Measurements from ENCODE around the gene PIGH.

Gene PIGH

DNA sequence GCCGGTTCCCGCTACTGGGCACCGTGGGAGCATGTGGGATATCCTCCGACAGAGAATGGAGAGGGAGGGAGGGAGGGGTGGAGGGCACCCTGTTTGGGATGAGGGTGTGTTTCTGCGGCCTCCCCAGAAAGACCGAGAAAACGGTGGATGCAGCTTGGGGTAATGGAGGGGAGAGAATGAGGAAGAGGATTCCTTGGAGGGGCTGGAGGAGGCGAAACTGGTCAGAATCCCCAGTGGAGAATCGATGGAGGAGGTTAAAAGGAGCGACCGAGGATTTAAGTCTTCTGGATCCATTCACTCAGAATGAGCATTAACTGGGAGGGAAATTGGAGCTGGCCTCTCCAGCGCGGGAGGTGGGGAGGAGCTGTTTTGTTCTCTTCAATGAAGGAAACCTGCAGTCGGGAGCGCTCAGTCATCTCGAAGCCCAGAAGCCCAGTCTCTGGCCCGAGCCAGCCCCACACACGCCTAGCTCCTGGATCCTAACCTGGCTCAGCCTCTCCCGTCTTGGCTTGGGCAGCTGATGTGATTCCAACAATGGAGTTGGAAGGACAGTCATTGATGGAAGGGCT is 20.2 kb upstream of the PIGH start:
- Histone ChIP-seq H3K36me3 (ENCODE audit: insufficient read depth, low read length) (no peaks in the 10 kb centered on the region), H3K9ac (ENCODE audit: low read depth, low read length, poor library complexity, severe bottlenecking) (peak overlapping the region; percentile 18), H3K4me1 (ENCODE audit: insufficient read depth, low read length, poor library complexity, severe bottlenecking) (peaks cover 26% of the 10 kb centered on the region), H3F3A (ENCODE audit: low read depth) (no peaks in the 10 kb centered on the region; the same call in 1 of the 2 replicates), H3K27me3 (ENCODE audit: insufficient read depth, low read length, poor library complexity, severe bottlenecking) (no peaks in the 10 kb centered on the region), H4K20me1 (ENCODE audit: insufficient read depth, low read length, poor library complexity, severe bottlenecking) (no peaks in the 10 kb centered on the region), H2AFZ (ENCODE audit: low read length) (peak overlapping the region; percentile 78), H3K4me2 (ENCODE audit: low read depth, low read length, poor library complexity, severe bottlenecking) (peak overlapping the region; percentile 81), H3K79me2 (ENCODE audit: insufficient read depth, low read length) (no peaks in the 10 kb centered on the region), H3K4me3 (ENCODE audit: low read length, poor library complexity, severe bottlenecking) (peak overlapping the region; percentile 77), H3K9me3 (ENCODE audit: insufficient read depth, low read depth, low read length) (no peaks in the 10 kb centered on the region), H3K9me2 (replicated peaks; ENCODE audit: low read depth, low read length) (no peaks in the 10 kb centered on the region)
- TF ChIP-seq, protein P1, sequence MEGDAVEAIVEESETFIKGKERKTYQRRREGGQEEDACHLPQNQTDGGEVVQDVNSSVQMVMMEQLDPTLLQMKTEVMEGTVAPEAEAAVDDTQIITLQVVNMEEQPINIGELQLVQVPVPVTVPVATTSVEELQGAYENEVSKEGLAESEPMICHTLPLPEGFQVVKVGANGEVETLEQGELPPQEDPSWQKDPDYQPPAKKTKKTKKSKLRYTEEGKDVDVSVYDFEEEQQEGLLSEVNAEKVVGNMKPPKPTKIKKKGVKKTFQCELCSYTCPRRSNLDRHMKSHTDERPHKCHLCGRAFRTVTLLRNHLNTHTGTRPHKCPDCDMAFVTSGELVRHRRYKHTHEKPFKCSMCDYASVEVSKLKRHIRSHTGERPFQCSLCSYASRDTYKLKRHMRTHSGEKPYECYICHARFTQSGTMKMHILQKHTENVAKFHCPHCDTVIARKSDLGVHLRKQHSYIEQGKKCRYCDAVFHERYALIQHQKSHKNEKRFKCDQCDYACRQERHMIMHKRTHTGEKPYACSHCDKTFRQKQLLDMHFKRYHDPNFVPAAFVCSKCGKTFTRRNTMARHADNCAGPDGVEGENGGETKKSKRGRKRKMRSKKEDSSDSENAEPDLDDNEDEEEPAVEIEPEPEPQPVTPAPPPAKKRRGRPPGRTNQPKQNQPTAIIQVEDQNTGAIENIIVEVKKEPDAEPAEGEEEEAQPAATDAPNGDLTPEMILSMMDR (conservative IDR thresholded peaks at IDR 0.05; ENCODE audit: low read length), result no peak
- no peak for TF ChIP-seq EZH2phosphoT487 (IDR thresholded peaks at IDR 0.05; ENCODE audit: borderline replicate concordance)

DNA sequence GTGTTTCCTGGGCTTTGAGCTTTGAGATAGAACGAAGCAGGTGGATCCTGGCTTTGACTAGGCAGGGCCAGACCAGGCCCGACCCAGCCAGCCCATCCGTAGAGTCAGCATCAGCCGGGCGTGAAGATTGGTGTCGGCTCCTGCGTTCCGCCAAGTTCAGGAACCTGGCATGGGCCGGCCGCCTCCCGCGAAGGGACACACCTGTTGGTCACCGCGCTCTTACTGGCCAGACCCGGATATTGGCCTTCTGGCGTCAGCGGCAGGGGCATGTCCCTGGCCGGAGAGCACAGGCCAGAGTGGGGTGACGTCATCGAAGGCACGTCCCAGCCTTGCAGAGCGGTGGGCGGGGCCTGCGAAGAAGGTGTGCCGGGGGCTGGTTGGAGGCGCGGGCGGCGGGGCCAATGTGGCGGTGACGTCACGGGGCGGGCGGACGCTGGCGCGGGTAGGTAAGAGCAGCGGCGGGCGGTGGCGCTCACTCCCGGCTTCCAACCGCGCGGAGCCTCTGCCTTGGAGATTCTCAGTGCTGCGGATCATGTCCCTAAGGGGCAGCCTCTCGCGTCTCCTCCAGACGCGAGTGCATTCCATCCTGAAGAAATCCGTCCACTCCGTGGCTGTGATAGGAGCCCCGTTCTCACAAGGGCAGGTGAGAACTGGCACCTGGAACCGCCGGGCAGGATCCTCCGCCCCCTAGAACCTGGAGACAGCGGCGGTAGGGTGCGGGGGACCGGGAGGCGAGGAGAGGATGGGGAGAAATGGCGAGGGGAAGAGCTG is 19.6 kb upstream of the PIGH start, which contains the start of gene ARG2:
Gene ARG2, plus strand, starts transcription at position 475 of the 771 bp plus-strand sequence. Its CDS starts 58 bp downstream, at position 533.
- no peaks in the 10 kb centered on the region for H3K9me3 ChIP-seq (ENCODE audit: insufficient read depth, low read depth, low read length)
- peak within 1 kb of the TSS; percentile 77 for H3K4me3 ChIP-seq (ENCODE audit: low read length, poor library complexity, severe bottlenecking)
- no peaks in the 10 kb centered on the region for H3K79me2 ChIP-seq (ENCODE audit: insufficient read depth, low read length)
- H3K4me1 ChIP-seq (ENCODE audit: insufficient read depth, low read length, poor library complexity, severe bottlenecking), result peaks cover 26% of the 10 kb centered on the region
- H3K9me2 ChIP-seq (replicated peaks; ENCODE audit: low read depth, low read length), result no peaks in the 10 kb centered on the region
- no peaks in the 10 kb centered on the region; the same call in 1 of the 2 replicates for H3F3A ChIP-seq (ENCODE audit: low read depth)
- peak within 1 kb of the TSS; percentile 18 for H3K9ac ChIP-seq (ENCODE audit: low read depth, low read length, poor library complexity, severe bottlenecking)
- no peaks in the 10 kb centered on the region for H3K36me3 ChIP-seq (ENCODE audit: insufficient read depth, low read length)
- TF ChIP-seq EZH2phosphoT487 (IDR thresholded peaks at IDR 0.05; ENCODE audit: borderline replicate concordance), result no peak
- TF ChIP-seq, protein P1 (conservative IDR thresholded peaks at IDR 0.05; ENCODE audit: low read length), result no peak
- peak within 1 kb of the TSS; percentile 78 for H2AFZ ChIP-seq (ENCODE audit: low read length)
- no peaks in the 10 kb centered on the region for H4K20me1 ChIP-seq (ENCODE audit: insufficient read depth, low read length, poor library complexity, severe bottlenecking)
- no peaks in the 10 kb centered on the region for H3K27me3 ChIP-seq (ENCODE audit: insufficient read depth, low read length, poor library complexity, severe bottlenecking)
- peak within 1 kb of the TSS; percentile 81 for H3K4me2 ChIP-seq (ENCODE audit: low read depth, low read length, poor library complexity, severe bottlenecking)

DNA sequence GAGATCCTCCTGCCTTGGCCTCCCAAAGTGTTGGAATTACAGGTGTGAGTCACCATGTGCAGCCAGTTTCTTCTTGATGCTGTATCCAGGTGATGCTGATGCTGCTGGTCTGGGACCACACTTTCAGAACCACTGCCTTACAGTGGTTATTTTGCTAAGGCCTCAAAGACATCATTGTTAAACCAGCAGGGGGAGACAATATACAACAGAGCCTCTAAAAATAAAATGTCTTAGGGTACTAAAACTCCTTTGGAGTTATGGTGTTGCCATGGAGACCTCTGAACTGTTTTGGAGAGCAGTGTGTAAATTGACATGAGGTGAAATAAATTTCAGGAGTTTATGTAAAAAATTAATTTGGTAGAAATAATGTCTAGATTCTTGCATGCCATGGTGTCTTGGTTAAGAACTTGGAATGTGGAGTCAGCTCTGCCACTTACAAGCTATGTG is 18.6 kb upstream of the PIGH start:
- Histone ChIP-seq H4K20me1 (ENCODE audit: insufficient read depth, low read length, poor library complexity, severe bottlenecking) (no peaks in the 10 kb centered on the region), H3F3A (ENCODE audit: low read depth) (no peaks in the 10 kb centered on the region; the same call in 1 of the 2 replicates), H3K9ac (ENCODE audit: low read depth, low read length, poor library complexity, severe bottlenecking) (no peak overlapping the region), H3K4me2 (ENCODE audit: low read depth, low read length, poor library complexity, severe bottlenecking) (peak overlapping the region; percentile 81), H3K4me3 (ENCODE audit: low read length, poor library complexity, severe bottlenecking) (peak overlapping the region; percentile 77), H3K4me1 (ENCODE audit: insufficient read depth, low read length, poor library complexity, severe bottlenecking) (peaks cover 26% of the 10 kb centered on the region), H2AFZ (ENCODE audit: low read length) (no peak overlapping the region), H3K9me2 (replicated peaks; ENCODE audit: low read depth, low read length) (no peaks in the 10 kb centered on the region), H3K36me3 (ENCODE audit: insufficient read depth, low read length) (no peaks in the 10 kb centered on the region), H3K9me3 (ENCODE audit: insufficient read depth, low read depth, low read length) (no peaks in the 10 kb centered on the region), H3K27me3 (ENCODE audit: insufficient read depth, low read length, poor library complexity, severe bottlenecking) (no peaks in the 10 kb centered on the region), H3K79me2 (ENCODE audit: insufficient read depth, low read length) (no peaks in the 10 kb centered on the region)
- TF ChIP-seq, protein P1 (conservative IDR thresholded peaks at IDR 0.05; ENCODE audit: low read length), result peak; percentile 83
- no peak for TF ChIP-seq EZH2phosphoT487 (IDR thresholded peaks at IDR 0.05; ENCODE audit: borderline replicate concordance)
